HG03135 (cell line): ENCODE data around the gene GALR3.

Source experiments
- ATAC-seq: cut with Tn5 transposase; IDR thresholded peaks from one replicate; pipeline ENCODE4 v1.9.1; 2021; ENCODE audit warnings: mild to moderate bottlenecking, moderate library complexity; ENCODE audit not compliant: unreplicated experiment

GALR3 gene

DNA sequence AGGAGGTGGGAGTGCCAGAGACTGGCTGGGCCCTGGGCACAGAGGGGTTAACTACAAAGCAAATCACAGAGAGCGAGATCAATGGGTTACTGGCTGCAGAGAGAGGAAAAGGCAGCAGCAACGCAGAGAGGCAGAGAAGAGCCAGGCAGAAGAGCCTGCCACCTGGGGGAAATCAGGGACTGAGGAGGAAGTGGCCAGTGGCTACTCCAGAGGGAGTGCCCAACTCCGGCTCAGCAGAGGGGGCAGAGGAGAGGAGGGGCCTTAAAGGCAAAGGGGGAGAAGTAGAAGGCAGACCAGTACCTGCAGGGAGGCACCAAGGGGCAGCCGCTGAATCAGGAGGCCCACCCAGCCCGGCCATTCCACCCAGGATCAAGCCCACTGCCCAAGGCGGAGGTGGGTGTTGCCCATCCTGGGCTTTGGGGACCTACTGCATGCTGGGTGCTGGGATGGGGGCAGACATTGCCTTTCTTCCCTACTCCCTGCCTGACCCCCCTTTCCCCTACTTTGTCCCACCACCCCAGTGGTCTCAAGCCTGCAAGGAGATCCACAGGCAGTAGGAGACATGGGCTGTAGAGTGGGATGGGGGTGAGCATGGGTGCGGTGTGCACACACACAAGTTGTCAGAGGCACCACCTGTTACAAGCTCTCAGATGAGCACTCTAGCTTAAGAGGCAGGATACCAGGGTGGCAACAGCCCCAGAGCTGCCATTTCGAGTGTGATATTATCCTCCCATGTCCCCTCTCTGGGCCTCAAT is 926 bp upstream of the GALR3 start:
- no peak for ATAC-seq

DNA sequence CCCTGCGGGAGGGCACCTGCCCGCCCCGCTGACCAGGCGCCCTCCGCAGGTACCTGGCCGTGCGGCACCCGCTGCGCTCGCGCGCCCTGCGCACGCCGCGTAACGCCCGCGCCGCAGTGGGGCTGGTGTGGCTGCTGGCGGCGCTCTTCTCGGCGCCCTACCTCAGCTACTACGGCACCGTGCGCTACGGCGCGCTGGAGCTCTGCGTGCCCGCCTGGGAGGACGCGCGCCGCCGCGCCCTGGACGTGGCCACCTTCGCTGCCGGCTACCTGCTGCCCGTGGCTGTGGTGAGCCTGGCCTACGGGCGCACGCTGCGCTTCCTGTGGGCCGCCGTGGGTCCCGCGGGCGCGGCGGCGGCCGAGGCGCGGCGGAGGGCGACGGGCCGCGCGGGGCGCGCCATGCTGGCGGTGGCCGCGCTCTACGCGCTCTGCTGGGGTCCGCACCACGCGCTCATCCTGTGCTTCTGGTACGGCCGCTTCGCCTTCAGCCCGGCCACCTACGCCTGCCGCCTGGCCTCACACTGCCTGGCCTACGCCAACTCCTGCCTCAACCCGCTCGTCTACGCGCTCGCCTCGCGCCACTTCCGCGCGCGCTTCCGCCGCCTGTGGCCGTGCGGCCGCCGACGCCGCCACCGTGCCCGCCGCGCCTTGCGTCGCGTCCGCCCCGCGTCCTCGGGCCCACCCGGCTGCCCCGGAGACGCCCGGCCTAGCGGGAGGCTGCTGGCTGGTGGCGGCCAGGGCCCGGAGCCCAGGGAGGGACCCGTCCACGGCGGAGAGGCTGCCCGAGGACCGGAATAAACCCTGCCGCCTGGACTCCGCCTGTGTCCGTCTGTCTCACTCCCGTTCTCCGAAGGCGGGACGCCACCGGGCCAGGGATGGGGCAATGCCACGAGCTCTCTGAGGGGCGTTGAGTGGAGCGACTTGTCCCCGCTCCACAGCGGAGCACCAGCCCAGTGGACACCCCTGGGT is 1.8 kb downstream of the GALR3 start:
- no peak for ATAC-seq

DNA sequence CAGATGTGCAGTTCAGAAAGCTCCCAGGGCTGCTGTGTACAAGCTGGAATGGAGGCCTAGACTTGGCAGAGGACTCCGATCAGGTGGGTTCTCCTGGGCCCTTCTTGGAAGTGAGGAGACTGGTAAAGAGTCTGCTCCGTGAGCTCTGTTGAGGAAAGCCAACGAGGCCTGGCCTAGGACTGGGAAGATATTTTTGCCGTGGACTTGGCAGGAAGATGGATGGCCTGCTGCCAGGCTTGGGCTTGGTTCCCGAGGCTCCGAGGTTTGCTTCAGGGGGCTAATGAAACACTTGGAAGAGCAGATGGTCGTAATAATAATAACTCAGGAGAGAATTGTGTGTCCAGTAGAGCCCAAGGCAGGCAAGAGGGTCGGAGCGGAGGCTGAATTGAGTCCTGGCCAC is 3.9 kb downstream of the GALR3 start:
- no peak for ATAC-seq

DNA sequence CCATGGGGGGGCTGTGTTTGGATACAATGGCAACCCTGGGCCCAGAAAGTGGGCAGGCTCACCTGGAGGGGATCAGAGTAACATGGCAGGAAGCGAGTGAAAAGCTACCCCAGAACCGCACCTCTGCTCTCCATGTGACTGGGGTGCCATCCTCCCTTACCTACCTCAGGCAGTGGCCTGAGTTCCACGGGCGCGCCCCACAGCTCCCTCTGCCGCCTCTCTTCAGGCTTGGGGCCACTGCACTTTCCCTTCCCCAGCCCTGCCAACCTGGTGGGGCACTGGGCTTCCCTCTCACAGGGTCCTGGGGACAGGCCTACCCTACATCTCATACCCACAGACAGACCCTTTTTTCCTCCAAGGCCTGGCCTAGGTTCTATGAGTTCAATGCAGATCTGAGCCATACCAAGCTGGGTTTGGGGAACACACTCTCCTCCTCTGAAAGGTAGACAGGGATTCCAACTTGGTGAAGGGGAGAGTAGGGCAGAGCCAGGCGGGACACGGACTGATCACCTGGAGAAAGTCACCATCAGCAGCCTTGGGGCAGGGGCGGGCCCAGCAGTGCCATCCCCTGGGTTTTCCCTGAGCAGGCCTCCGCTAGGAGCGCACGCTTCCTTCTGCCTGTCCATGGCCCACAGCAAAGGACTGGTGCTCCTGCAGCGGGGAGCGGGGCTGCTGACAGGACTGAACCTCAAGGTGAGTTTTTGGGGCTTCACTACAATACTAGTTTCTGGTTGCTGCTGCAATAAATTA is 7.1 kb downstream of the GALR3 start:
- ATAC-seq, result no peak

DNA sequence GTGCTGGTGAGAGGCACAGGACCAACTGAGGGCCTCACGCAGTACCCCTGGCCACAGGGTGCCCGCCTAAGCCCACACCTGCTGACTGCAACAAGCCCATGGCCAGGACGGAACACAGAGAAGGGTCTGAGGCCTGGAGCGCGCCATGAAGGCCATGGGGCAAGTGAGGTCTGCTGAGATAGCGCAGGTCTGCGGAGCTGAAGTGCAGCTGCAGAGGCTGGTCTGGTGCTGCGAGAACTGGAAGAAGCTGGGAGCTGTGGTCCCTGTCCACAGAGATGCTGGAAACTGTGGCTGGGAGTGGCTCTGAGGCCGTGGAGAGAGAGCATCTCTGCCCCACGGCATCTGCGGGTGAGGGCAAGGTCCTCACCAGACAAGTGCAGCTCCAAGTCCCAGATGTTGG is 8.3 kb downstream of the GALR3 start:
- ATAC-seq, result no peak

DNA sequence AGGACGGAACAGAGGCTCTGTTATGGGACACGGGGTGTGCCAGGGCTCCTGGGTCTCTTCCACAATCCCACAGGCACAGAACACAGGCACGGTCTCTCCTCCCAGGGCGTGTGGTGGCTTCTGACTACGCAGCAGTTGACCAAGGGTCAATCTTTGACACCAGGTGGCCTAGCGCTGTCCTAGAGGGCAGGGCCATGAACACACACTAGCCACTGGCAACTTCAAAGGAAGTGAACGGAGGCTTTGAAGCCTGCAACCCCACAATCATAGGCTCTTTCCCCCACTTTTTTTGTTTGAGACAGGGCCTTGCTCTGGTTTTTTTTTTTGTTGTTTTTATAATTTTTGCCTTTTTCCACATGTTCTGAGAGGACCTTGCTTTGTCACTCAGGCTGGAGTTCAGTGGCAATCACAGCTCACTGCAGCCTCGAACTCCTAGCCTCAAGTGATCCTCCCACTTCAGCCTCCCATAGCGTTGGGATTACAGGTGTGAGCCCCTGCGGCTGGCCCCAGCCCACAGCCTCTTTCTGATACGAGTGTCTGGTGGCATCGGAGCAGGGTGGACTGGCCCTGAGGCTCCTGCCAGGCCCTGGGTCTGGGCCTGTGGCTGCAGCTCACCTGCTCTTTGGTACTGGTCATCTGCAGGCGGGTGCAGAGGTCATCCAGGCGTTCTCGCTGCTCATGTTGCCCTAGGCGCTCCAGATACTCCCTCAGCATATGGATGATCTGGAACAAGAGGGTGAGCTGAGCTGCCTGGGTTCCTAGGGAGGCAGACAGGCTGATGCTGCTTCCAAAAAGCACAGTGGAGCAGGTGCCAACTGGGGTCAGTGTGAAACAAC is 9.1 kb downstream of the GALR3 start:
- ATAC-seq, result no peak

DNA sequence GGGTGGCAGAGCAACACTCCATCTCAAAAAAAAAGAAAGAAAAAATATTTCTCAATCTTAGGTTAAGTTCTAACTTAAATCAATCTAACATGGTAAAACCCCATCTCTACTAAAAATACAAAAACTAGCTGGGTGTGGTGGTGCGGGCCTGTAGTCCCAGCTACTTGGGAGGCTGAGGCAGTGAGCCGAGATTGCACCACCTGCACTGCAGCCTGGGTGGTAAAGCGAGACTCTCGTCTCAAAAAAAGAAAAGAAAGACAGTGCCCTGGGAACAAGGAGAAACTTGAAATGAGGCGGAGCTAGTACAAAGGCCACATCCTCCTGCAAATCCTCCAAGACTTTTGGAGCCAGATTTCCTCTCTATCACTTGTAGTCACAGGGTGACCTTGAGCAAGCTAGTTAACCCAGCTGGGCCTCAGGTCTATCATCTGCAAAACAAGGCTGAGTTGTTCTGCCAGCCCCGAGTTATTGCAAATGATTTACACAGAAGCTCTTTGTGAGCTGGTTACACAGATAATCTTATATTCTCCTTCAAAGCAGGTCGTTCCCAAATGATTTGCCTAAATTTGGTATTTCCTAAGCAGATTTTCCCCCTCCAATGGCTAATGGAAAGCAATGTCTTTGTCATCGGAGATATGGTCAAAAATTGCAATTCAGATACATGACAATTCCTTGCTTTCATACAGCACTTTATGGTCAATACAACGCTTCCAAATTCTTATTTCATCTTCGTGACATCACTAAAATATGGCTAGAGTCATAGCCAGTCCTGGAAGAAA is 19.0 kb downstream of the GALR3 start:
- ATAC-seq, result no peak

DNA sequence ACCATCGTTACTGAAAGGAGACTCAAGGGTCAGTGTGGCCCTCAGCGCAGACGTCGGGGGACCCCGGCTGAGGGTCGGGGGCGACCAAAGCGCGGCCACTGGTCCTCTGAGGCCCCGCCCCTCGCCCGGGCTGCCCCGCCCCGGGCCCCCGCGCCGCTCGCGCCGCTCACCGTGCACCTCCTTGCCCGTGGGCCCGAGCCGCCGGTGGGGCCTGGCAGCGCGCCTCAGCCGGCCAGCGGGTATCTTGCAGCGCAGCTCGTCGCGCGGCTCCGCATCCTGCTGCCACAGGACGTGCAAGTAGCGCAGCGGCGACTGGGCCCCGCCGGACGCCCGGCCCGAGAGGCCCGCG is 20.5 kb downstream of the GALR3 start:
- peak; percentile 43 for ATAC-seq

DNA sequence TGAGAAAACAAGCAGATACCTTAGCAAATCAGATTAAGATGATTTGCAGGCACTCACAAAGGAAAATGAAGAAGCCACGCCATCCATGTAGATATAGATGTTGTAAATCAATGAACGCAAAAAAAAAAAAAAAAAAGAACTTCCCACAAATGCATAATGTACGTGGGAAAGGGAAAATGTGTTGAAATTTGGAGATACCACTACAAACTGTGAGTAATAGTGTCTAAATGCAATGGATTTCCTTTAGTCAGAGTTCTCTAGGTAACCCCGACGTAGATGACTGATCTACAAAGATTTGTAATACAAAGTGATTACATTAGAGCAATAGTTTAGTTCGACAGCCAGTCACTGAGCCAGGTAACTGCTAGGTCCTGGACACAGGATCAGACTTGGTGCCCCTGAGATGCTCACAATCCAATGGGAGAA is 21.7 kb downstream of the GALR3 start:
- ATAC-seq, result no peak

DNA sequence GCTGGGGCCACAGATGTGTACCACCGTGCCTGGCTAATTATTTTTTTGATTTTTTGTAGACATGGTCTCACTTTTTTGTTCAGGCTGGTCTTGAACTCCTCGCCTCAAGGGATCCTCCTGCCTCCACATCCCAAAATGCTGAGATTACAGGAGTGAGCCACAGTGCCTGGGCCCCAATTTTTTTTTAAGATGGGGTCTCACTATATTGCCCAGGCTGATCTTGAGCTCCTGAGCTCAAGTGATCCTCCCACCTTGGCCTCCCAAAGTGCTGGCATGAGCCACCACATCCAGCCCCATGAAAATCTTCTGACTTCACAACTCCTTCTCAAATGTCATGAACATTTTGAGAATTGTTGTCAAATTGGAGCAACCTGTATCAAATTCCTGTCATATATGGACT is 23.3 kb downstream of the GALR3 start:
- ATAC-seq, result no peak

DNA sequence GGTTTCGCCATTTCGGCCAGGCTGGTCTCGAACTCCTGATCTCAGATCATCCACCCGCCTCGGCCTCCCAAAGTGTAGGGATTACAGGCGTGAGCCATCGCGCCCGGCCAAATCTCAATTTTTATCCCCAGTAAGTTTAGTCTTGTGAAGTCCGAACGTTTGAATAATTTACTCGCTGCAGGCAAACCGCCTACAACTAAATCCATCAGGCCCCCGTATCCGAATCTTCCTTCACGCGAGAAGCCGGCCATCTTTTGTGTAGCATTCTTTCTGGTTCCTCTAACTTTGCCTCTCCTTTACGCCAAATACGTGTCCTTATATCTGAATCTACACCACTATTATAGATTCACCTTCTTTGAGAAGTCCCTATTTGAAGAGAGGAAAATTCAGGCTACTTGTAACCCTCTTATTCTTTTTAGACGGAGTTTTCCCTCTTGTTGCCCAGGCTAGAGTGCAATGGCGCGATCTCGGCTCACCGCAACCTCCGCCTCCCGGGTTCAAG is 25.5 kb downstream of the GALR3 start:
- ATAC-seq, result no peak

DNA sequence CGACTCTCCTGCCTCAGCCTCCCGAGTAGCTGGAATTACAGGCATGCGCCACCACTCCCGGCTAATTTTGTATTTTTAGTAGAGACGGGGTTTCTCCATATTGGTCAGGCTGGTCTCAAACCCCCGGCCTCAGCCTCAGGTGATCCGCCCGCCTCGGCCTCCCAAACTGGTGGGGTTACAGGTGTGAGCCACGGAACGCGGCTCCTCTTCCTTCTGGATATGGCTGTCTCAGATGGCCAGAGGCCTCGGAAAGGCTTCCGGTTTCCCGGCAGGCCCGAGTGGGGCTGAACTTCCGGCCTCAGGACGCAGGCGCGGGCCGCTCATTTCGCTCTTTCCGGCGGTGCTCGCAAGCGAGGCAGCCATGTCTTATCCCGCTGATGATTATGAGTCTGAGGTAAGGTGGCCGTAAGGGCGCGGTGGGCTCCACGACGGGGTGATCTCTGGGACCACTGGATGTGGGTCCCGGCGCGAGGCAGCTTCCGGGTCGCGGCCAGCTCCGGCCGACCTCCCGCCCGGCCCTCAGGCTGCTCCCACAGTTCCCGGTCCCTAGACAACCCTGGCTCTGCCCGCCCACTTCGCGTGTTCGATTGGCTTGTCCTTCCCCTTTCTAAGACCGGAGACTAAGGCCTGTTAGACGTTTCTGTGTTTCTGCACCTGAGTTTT is 26.0 kb downstream of the GALR3 start, which contains the start of gene EIF3L:
TSS of gene EIF3L (plus strand) at position 331 of the 663 bp plus-strand sequence. CDS start at position 362, 31 bp downstream.
- peak; percentile 62 for ATAC-seq

DNA sequence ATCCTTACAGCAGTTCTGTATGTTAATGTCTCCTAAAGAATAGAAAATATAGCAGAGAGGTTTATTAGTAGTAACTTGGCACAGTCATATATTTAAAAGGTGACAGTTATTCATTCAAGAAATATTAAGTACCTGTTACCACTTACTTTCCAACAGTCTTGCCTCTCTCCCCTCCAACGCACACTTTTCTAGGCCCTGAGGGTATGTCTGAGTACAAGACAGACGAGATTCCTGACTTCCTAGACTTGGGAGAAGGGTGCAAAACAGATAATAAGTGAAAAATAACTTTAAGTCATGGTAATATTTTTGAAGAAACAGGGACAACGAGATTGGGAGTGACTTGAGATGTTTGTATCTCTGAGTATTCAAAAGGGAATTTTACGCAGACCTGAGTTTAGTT is 27.6 kb downstream of the GALR3 start:
- no peak for ATAC-seq

DNA sequence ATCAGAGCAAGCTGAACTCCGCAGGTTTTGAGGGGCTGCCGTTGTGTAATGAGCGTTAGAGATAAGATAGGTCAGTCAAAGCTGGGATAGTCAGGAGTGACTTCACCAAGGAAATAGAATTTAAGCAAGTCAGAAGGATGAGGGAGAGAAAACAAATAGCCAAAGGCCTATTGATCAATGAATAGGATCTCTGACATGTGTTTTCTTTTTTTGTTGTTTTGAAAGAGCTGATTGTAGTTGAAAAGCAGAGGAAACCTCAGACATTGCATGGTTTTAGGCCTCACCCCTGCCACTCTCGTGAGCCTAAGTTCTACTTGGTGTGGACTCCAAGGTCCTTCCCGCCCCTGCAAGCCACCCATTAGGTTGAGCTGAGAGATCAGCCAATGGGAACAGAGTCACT is 29.2 kb downstream of the GALR3 start:
- ATAC-seq, result no peak

DNA sequence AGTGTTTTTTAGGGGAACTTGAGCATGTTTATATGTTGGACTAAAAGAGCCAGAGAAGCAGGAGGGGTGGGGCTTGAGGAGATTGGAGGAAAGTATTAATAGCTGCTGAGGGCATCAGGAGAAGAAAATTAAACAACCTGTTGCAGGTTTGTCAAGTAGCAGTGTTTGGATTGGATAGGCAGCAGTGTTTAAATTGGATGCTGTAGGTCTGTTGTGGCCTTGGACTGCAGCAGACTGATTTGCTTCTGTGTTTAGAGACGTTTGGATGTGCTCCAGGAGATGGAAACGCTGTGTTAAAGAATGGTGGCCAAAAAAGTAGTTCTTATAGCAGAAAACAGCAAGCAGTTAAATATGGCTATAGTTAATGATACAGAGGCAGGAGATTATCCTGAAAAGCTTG is 31.8 kb downstream of the GALR3 start:
- no peak for ATAC-seq

DNA sequence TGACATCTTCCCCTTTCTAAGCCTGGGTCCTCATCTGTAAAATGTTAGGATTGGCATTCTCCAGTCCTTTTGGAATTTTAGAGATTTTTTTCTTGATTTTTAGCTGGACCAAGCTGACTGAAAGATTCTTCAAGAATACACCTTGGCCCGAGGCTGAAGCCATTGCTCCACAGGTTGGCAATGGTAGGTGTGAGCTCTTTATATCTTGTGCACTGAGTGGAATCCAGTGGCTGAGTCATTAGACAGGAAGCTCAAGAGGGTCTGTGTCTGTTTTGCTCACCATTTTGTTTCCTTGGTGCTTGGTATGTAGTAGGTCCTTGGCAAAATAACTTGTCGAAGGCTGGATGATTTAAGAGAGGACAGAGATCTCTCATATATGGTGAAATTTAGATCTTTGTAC is 32.3 kb downstream of the GALR3 start:
- ATAC-seq, result no peak

DNA sequence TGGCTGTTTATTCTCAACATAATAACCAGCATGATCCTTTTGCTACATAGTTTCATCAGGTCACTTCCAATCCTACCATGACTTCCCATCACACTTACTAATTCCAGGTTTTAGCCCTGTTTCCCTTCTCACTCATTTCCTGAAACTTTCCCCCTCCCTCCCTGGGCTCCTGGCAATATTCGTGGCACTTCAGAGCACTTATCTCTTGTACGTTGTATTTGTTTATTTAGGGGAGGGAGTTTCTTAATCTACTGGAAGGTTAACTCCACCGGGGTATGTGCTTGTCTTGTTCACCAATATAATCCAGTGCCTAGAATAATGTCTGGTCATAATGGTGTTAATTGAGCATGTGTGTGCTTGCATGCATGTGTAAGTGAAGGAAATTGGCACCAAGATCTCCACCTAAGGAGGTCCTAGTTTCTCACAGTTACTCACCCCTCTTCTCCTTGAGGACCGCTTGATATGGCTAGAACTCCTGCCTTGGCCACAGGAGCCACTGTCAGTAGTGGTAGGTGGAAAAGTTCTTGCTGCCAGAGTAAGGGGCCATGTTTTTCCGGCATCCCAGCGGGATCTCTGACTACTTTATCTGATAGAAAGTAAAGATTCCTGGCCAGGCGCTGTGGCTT is 37.7 kb downstream of the GALR3 start:
- ATAC-seq, result no peak

DNA sequence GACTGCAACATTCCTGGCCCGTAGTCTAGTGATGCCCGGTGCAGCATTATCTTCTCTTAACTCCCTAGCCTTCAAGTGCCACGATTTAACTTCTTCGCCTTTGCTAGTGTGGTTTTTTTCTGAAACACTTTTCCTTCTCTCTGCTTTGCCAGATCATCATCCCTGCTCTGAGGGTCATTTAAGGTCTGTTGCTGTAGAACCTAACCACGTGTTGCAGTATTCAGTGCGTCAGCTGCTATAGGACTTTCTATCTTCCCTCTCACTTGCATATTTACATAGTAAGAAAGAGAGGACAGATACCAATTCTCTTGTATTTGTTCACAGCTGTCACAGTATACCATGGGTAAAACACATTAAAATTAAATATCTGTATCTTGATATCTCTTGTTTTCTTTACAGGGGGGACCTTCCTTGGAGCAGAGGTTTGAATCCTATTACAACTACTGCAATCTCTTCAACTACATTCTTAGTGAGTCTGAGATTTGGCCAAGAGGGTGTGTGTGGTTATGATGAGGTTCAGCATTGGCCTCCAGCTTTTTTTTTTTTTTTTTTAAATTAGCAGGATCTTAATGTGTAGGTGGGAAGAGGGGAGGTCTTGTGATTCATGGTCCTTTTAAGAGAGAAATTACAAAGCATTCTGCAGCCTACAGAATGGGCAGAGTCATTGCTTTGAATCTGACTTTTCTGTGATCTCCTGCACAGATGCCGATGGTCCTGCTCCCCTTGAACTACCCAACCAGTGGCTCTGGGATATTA is 39.6 kb downstream of the GALR3 start:
- ATAC-seq, result no peak
